ENCODE measurements around the gene LPAR5. TPM values are rescaled to one million over a fixed set of nuclear protein-coding genes. Genes with fewer than 3 reads are reported as not detected.
A peak's percentile ranks its signal among the peaks of the same experiment; 100 is the strongest.

LPAR5 gene
- total RNA-seq, 1 donor from 2014 or later = 0.21 TPM

DNA sequence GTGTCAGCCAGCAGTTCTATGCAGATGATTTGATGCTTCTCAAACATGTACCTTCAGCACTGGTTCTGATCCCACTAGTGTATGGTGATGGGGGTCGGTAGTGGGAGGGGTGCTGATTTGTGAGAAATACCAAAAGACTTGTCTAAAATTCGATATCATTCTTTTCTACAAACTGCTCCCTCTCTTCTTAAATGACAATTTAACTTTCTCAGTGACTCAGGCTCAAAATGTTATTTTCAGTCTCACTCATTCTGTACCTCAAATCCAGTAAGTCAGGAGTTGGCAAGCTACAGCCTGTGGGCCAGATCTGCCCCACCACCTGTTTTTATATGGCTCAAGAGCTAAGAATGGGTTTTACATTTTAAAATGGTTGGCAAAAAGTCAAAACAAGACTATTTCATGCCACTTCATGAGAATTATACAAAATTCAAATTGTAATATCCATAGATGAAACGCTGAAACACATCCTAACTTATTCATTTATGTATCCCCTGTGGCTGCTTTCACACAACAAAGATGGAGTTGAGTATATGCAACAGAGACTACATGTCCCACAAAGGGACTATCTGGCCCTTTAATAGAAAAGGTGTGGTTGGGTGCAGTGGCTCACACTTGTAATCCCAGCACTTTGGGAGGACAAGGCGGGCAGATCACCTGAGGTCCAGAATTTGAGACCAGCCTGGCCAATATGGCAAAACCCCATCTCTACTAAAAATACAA is 61.0 kb downstream of the LPAR5 start:
- H3K4me3 ChIP-seq = no peak overlapping the region
- no peak overlapping the region for H3K27ac ChIP-seq
- no peak for DNase-seq (ENCODE audit: low spot score in 2 of 2)
- no peaks in the 10 kb centered on the region for H3K9me3 ChIP-seq
- peaks cover 95 to 96% of the 10 kb centered on the region in 2 donors for H3K36me3 ChIP-seq
- H3K4me1 ChIP-seq = no peaks in the 10 kb centered on the region
- intact Hi-C loops (cut with DNase I) = no loop called here
- no peaks in the 10 kb centered on the region for H3K27me3 ChIP-seq
- no peak for TF ChIP-seq CTCF (IDR thresholded peaks at IDR 0.05)

- Histone ChIP-seq H3K27me3 (no peaks in the 10 kb centered on the region), H3K4me3 (no peak overlapping the region), H3K9me3 (no peaks in the 10 kb centered on the region), H3K36me3 (peaks cover 79% of the 10 kb centered on the region in 2 donors), H3K4me1 (peaks cover 3 to 5% of the 10 kb centered on the region in 2 donors), H3K27ac (no peak overlapping the region)
- intact Hi-C loops (cut with DNase I) = no loop called here
- DNase-seq (ENCODE audit: low spot score in 2 of 2) = no peak
- TF ChIP-seq CTCF (IDR thresholded peaks at IDR 0.05) = no peak
These were observed 62.8 kb downstream of the LPAR5 start for GRCh38 chr12:6573001-6573400.

GRCh38 chr12:6570264-6570887 is 65.4 kb downstream of the LPAR5 start:
- H3K4me3 ChIP-seq = no peak overlapping the region
- peaks cover 8 to 12% of the 10 kb centered on the region in 2 donors for H3K4me1 ChIP-seq
- peak in 2 of 3 experiments; percentile 19 to 31 for TF ChIP-seq CTCF (IDR thresholded peaks at IDR 0.05)
- H3K36me3 ChIP-seq = peaks cover 61 to 65% of the 10 kb centered on the region in 2 donors
- intact Hi-C loops (cut with DNase I) = no loop called here
- H3K27me3 ChIP-seq = no peaks in the 10 kb centered on the region
- no peak overlapping the region for H3K27ac ChIP-seq
- DNase-seq (ENCODE audit: low spot score in 2 of 2) = no peak
- H3K9me3 ChIP-seq = no peaks in the 10 kb centered on the region

DNA sequence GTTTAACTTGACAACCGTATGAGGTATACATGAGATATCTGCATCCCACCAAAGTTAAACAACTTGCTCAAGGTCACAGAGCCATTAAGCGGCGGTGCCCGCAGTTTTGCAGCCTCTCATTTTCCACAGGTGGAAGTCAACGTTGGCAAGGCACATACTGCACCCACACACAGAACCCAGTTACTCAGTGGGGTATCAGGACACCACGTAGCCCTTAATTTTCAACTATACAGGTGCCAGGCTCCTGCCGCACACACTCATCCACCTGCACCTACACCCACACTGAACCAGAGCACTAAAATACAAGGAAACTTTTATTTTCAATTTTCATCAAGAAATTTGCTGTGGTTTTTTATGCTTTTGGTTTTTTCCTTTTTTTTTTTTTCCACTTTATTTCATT is 66.0 kb downstream of the LPAR5 start:
- no peak for DNase-seq (ENCODE audit: low spot score in 2 of 2)
- Histone ChIP-seq H3K27ac (no peak overlapping the region), H3K27me3 (no peaks in the 10 kb centered on the region), H3K9me3 (no peaks in the 10 kb centered on the region), H3K36me3 (peaks cover 55 to 60% of the 10 kb centered on the region in 2 donors), H3K4me3 (no peak overlapping the region), H3K4me1 (peaks cover 8 to 12% of the 10 kb centered on the region in 2 donors)
- no peak for TF ChIP-seq CTCF (IDR thresholded peaks at IDR 0.05)
- intact Hi-C loops (cut with DNase I) = loop anchor here (2.0 kb wide), 1 partner anchor 37 kb away; the partner anchor contains the start of gene CHD4

DNA sequence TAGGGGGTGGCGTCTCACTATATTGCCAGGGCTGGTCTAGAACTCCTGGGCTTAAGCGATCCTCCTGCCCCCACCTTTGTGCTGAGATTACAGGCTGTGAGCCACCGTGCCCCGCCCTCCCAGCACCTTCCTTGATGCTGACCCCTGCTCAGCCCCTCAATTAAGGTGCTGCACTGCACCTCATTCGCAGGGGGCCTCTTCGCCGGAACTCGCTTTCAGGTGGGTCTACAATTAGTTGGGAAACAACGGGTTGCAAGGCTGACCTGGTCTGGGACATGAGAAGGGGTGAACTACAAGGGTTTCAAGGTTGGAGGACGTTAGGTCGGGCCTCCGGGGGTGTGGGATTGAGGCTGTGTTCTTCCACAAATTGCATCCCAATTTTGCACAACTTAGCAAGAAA is 66.4 kb downstream of the LPAR5 start:
- no peak overlapping the region for H3K4me3 ChIP-seq
- no peak for DNase-seq (ENCODE audit: low spot score in 2 of 2)
- H3K27ac ChIP-seq = peak overlapping the region in 1 of 2 donors; percentile 93
- H3K9me3 ChIP-seq = no peaks in the 10 kb centered on the region
- H3K4me1 ChIP-seq = peaks cover 8 to 12% of the 10 kb centered on the region in 2 donors
- peaks cover 50 to 55% of the 10 kb centered on the region in 2 donors for H3K36me3 ChIP-seq
- H3K27me3 ChIP-seq = no peaks in the 10 kb centered on the region
- TF ChIP-seq CTCF (IDR thresholded peaks at IDR 0.05) = no peak
- intact Hi-C loops (cut with DNase I) = loop anchor here (2.0 kb wide), 1 partner anchor 37 kb away; the partner anchor contains the start of gene CHD4

Other genes with a start within 250 kb of the LPAR5 start
- gene CD27, start 191.0 kb downstream of the LPAR5 start, total RNA-seq = not detected
- 16.8 TPM for gene TAPBPL, start 183.9 kb downstream of the LPAR5 start, total RNA-seq
- gene VAMP1, start 165.3 kb downstream of the LPAR5 start, total RNA-seq = 17.1 TPM
- 112 TPM for gene MRPL51, start 142.7 kb downstream of the LPAR5 start, total RNA-seq
- 11.7 TPM for gene NCAPD2, start 141.9 kb downstream of the LPAR5 start, total RNA-seq
- 3,445 TPM for gene GAPDH, start 101.4 kb downstream of the LPAR5 start, total RNA-seq
- 35.0 TPM for gene IFFO1, start 79.9 kb downstream of the LPAR5 start, total RNA-seq
- 77.4 TPM for gene NOP2, start 67.7 kb downstream of the LPAR5 start, total RNA-seq
- 185 TPM for gene CHD4, start 28.6 kb downstream of the LPAR5 start, total RNA-seq
- 10.6 TPM for gene ACRBP, start 11.5 kb upstream of the LPAR5 start, total RNA-seq
- gene ING4, start 27.2 kb upstream of the LPAR5 start, total RNA-seq = 2.6 TPM
- 15.1 TPM for gene ZNF384, start 53.4 kb upstream of the LPAR5 start, total RNA-seq
- not detected for gene PIANP, start 64.9 kb upstream of the LPAR5 start, total RNA-seq
- gene COPS7A, start 88.1 kb upstream of the LPAR5 start, total RNA-seq = 221 TPM
- gene MLF2, start 117.2 kb upstream of the LPAR5 start, total RNA-seq = 145 TPM
- 361 TPM for gene PTMS, start 130.4 kb upstream of the LPAR5 start, total RNA-seq
- gene LAG3, start 136.6 kb upstream of the LPAR5 start, total RNA-seq = not detected
- gene CD4, start 153.6 kb upstream of the LPAR5 start, total RNA-seq = 2.6 TPM
- 9.4 TPM for gene GPR162, start 185.9 kb upstream of the LPAR5 start, total RNA-seq
- 62.2 TPM for gene P3H3, start 192.4 kb upstream of the LPAR5 start, total RNA-seq
- 10.4 TPM for gene GNB3, start 205.0 kb upstream of the LPAR5 start, total RNA-seq
- gene CDCA3, start 215.3 kb upstream of the LPAR5 start, total RNA-seq = not detected
- gene USP5, start 216.2 kb upstream of the LPAR5 start, total RNA-seq = 46.2 TPM
- 482 TPM for gene TPI1, start 231.6 kb upstream of the LPAR5 start, total RNA-seq
- 14.5 TPM for gene SPSB2, start 237.3 kb upstream of the LPAR5 start, total RNA-seq

Data from ascending aorta (tissue), 2 donors.